Adrenal gland (tissue), 12 donors: ENCODE measurements around the gene CD22. TPM values are rescaled to one million over a fixed set of nuclear protein-coding genes. Genes with fewer than 3 reads are reported as not detected.
"Not testable (repeated sequence)": the region's sequence is repeated elsewhere in the genome, so short reads cannot be mapped to it uniquely, and the experiment has no call there.

Experiments used
- DNase-seq, 7 donors: peaks; one replicate each; pipeline ENCODE4 v3.0.0-alpha.2; 2019 to 2020
- H3K27ac ChIP-seq, 5 donors: fragments of 200-600 bp; sonication (generic) in 4 of 5; 1 replicate in 3 of 5; 2 replicates in 2 of 5; pipeline versions ENCODE4 v1.5.1 to v1.8.0; 2016 to 2020; ENCODE audit warnings: mild to moderate bottlenecking in 1 of 5
- H3K27me3 ChIP-seq: fragments of 200-600 bp; 2 replicates; pipeline ENCODE4 v1.8.0; 2021
- H3K36me3 ChIP-seq, 2 donors: fragments of 200-600 bp; replicated peaks in 1 of 2; 1 replicate in 1 of 2; 2 replicates in 1 of 2; pipeline versions ENCODE4 v1.5.1 to v1.8.0; 2018 to 2022
- H3K4me1 ChIP-seq, 2 donors: fragments of 200-600 bp; replicated peaks in 1 of 2; 1 replicate in 1 of 2; 2 replicates in 1 of 2; pipeline versions ENCODE4 v1.5.1 to v1.8.0; 2018 to 2021
- H3K4me3 ChIP-seq, 4 donors: fragments of 200-600 bp; sonication (generic) in 3 of 4; one replicate each; pipeline ENCODE4 v1.5.1; 2016 to 2018
- H3K9me3 ChIP-seq, 3 donors: fragments of 200-600 bp; sonication (generic) in 1 of 3; replicated peaks in 1 of 3; 1 replicate in 2 of 3; 2 replicates in 1 of 3; pipeline versions ENCODE4 v1.5.1 to v1.8.0; 2016 to 2021
- POLR2A ChIP-seq, 2 donors: fragments of 450-650 bp; IDR thresholded peaks; one replicate each; pipeline ENCODE4 v1.6.1; 2017; ENCODE audit warnings: antibody characterized with exemption in 2 of 2, mild to moderate bottlenecking in 2 of 2, moderate library complexity in 1 of 2
- WGBS, 4 donors: extraction: QIAGEN DNeasy Blood & Tissue Kit in 2 of 4; methylation state at CpG; one replicate each; pipeline versions ENCODE4 v1.1.5 to v1.1.7; 2013 to 2017; 5-methylcytosine and 5-hydroxymethylcytosine counted together
- intact Hi-C, 2 donors: fragments of 100-400 bp; cut with DNase I; formaldehyde crosslinking; loops; one replicate each; pipeline versions ENCODE4 v1.14.1 to v1.15.0; 2022 to 2023
- polyA plus RNA-seq, 3 donors: library from polyadenylated mRNA; stranded (reverse); fragments of 200-250 nt in 2 of 3; fragments of 350-450 nt in 1 of 3; fragmentation: Illumina TruSeq in 1 of 3; extraction: RNeasy Lipid Tissue Mini Kit (QIAGEN cat#74804) in 1 of 3; gene quantifications; one replicate each; pipeline ENCODE4 v1.2.3, GENCODE V29; 2013 to 2014
- total RNA-seq, 9 donors: library from RNA; depleted of rRNA in 4 of 9; stranded (reverse); fragments of >200 nt in 4 of 9; fragments of 120-200 nt in 1 of 9; fragmentation: NEBNext Ultra II Directional in 1 of 9; extraction: Animal tissue kit (Norgen Biotek cat#: 25700) in 1 of 9; gene quantifications; one replicate each; pipeline versions ENCODE4 v1.1.0 to v1.2.4, GENCODE V29; 2013 to 2023
- TF ChIP-seq, protein P1 (sequence below), 6 experiments: fragments of 450-650 bp in 4 of 6; fragments of 200-600 bp in 2 of 6; sonication (generic) in 1 of 6; IDR thresholded peaks; 1 replicate in 5 of 6; 2 replicates in 1 of 6; pipeline versions ENCODE4 v1.5.1 to v1.8.0; 2016 to 2021; ENCODE audit warnings: antibody characterized with exemption in 6 of 6, mild to moderate bottlenecking in 2 of 6, moderate library complexity in 1 of 6
- donor health status: healthy with polysubstance abuse.
- donor health status: Bipolar disorder and iron deficiency.
- donor health status: DM: yes; HTN: yes; CAD: no.
- donor health status: DM: no; HTN: no; CAD: no.
- donor health status: DM: no; HTN: no; CAD: no.
- donor health status: DM: yes; HTN: yes; CAD: no.

The CD22 gene
- total and polyA plus RNA-seq, 12 donors = 1.8 to 16.1 (median 6.2) TPM

DNA sequence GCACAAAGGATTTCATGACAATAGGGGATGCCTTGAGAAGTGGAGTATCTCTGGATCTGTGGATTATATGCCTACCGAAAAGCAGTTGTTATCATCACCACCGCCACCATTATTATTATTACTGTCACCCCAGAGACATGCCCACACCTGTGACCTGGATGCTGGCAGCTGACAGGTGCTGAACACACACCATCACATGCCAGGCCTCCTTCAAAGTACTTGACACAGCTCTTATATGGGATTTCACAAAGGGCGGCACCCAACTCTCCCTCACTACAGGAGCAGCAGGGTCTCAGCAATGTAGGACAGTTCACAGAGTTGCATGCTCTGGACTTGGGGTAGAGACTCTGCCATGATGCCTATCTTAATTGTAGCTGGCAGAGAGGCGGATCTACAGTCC lies 36.3 kb downstream of the CD22 start:
- Histone ChIP-seq H3K9me3 (no peaks in the 10 kb centered on the region), H3K27ac (no peak overlapping the region), H3K4me3 (no peak overlapping the region), H3K36me3 (no peaks in the 10 kb centered on the region), H3K27me3 (no peaks in the 10 kb centered on the region), H3K4me1 (no peaks in the 10 kb centered on the region)
- intact Hi-C loops = no loop called here
- 88 to 89% (median 88%) methylated on average over 4 of the region's 4 CpGs; no CpG with 5 or more reads in 1 of the 4 donors for WGBS, 4 donors
- DNase-seq = peak in 1 of 7 donors; percentile 21
- no peak for TF ChIP-seq POLR2A (IDR thresholded peaks at IDR 0.05)

DNA sequence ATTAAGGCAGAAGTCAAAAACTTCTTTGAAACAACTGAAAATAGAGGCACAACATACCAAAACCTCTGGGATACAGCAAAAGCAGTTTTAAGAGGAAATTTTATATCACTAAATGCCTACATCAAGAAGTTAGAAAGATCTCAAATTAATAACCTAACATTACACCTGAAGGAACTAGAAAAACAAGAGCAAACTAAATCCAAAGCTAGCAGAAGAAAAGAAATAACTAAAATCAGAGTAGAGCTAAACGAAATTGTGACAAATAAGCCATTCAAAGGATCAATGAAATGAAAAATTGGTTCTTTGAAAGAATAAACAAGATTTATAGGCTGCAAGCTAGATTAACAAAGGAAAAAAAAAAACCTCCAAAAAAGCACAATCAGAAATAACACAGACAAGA lies 39.4 kb downstream of the CD22 start:
- no peak for DNase-seq
- no peak overlapping the region for H3K4me3 ChIP-seq
- H3K4me1 ChIP-seq = no peaks in the 10 kb centered on the region
- no peak for TF ChIP-seq POLR2A (IDR thresholded peaks at IDR 0.05)
- TF ChIP-seq, protein P1, sequence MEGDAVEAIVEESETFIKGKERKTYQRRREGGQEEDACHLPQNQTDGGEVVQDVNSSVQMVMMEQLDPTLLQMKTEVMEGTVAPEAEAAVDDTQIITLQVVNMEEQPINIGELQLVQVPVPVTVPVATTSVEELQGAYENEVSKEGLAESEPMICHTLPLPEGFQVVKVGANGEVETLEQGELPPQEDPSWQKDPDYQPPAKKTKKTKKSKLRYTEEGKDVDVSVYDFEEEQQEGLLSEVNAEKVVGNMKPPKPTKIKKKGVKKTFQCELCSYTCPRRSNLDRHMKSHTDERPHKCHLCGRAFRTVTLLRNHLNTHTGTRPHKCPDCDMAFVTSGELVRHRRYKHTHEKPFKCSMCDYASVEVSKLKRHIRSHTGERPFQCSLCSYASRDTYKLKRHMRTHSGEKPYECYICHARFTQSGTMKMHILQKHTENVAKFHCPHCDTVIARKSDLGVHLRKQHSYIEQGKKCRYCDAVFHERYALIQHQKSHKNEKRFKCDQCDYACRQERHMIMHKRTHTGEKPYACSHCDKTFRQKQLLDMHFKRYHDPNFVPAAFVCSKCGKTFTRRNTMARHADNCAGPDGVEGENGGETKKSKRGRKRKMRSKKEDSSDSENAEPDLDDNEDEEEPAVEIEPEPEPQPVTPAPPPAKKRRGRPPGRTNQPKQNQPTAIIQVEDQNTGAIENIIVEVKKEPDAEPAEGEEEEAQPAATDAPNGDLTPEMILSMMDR (IDR thresholded peaks at IDR 0.05) = no peak
- no peaks in the 10 kb centered on the region for H3K36me3 ChIP-seq
- no peaks in the 10 kb centered on the region for H3K27me3 ChIP-seq
- no peak overlapping the region for H3K27ac ChIP-seq
- H3K9me3 ChIP-seq = no peaks in the 10 kb centered on the region
- intact Hi-C loops = no loop called here
- WGBS, 4 donors = 43 to 76% (median 59%) methylated on average over 1 of the region's 1 CpG; no CpG with 5 or more reads in 1 of the 4 donors

DNA sequence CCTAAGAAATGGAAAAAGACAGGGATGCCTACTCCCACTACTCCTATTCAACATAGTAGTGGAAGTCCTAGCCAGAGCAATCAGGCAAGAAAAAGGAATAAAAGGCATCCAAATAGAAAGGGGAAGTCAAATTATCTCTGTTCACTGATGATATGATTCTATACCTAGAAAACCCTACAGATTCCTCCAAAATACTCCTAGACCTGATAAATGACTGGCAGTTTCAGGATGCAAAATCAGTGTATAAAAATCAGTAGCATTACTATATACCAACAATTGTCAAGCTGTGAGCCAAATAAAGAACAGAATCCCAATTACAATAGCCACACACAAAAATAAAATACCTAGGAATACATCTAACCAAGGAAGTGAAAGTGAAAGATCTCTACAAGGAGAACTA lies 40.5 kb downstream of the CD22 start:
- intact Hi-C loops = no loop called here
- Histone ChIP-seq H3K27me3 (no peaks in the 10 kb centered on the region), H3K27ac (no peak overlapping the region)

DNA sequence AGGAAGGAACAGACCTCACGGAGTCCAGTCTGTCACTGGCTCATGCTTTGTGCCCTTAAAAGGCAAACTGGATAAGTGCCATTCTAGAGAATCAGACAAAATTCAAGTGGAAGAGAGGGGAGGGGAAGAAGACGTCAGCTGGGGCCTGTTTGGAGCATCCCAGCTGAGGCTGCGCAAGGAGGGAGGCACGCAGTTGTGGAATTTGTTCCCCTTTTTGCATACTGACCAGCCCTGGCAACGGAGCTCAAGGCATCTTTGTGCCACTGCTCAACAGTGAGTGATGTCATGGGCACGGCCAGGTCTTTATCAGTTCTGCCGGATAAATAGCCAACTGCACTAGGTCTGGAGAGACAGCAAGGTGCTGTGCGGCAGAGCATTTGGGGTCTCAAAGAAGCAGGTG lies 41.7 kb downstream of the CD22 start, which contains the start of gene GPR42:
GPR42 (plus strand) TSS at position 347 of the 400 bp plus-strand sequence. CDS start 292 bp downstream, outside the sequence.
- Histone ChIP-seq H3K4me3 (no peak within 1 kb of the TSS), H3K4me1 (peaks cover 0 to 6% of the 10 kb centered on the region in 2 donors), H3K27me3 (no peaks in the 10 kb centered on the region), H3K27ac (no peak within 1 kb of the TSS), H3K36me3 (no peaks in the 10 kb centered on the region), H3K9me3 (no peaks in the 10 kb centered on the region)
- TF ChIP-seq, protein P1 (IDR thresholded peaks at IDR 0.05) = no peak
- TF ChIP-seq POLR2A (IDR thresholded peaks at IDR 0.05) = no peak
- DNase-seq = no peak
- WGBS, 4 donors = 84 to 90% (median 85%) methylated on average over 5 to 7 of the region's 8 CpGs; no CpG with 5 or more reads in 1 of the 4 donors
- intact Hi-C loops = no loop called here

More for the DNA sequence above, 40.5 kb downstream of the CD22 start:
- TF ChIP-seq POLR2A (IDR thresholded peaks at IDR 0.05) = no peak
- TF ChIP-seq, protein P1 (IDR thresholded peaks at IDR 0.05) = no peak
- Histone ChIP-seq H3K4me3 (no peak overlapping the region), H3K36me3 (no peaks in the 10 kb centered on the region), H3K9me3 (no peaks in the 10 kb centered on the region), H3K4me1 (no peaks in the 10 kb centered on the region)
- no peak for DNase-seq

DNA sequence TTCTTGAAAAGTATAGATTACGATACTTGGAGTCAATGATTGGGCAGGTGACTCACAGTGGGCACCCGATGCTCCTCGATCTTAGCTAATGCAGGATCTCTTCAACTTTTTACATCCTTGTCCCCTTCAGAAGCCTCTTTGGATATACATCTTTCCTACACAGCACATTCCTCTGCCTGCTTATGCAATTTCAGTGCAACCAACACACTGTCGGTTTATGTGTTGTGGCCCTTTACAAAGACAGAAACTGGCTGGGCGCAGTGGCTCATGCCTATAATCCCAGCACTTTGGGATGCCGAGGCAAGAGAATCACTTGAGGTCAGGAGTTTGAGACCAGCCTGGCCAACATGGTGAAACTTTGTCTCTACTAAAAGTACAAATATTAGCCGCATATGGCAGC lies 44.5 kb downstream of the CD22 start:
- Histone ChIP-seq H3K27me3 (no peaks in the 10 kb centered on the region), H3K9me3 (no peaks in the 10 kb centered on the region), H3K4me1 (peaks cover 0 to 6% of the 10 kb centered on the region in 2 donors), H3K4me3 (no peak overlapping the region), H3K27ac (no peak overlapping the region), H3K36me3 (no peaks in the 10 kb centered on the region)
- DNase-seq = no peak
- 83 to 96% (median 88%) methylated on average over 7 of the region's 7 CpGs for WGBS, 4 donors
- intact Hi-C loops = no loop called here
- TF ChIP-seq, protein P1 (IDR thresholded peaks at IDR 0.05) = no peak
- TF ChIP-seq POLR2A (IDR thresholded peaks at IDR 0.05) = no peak

DNA sequence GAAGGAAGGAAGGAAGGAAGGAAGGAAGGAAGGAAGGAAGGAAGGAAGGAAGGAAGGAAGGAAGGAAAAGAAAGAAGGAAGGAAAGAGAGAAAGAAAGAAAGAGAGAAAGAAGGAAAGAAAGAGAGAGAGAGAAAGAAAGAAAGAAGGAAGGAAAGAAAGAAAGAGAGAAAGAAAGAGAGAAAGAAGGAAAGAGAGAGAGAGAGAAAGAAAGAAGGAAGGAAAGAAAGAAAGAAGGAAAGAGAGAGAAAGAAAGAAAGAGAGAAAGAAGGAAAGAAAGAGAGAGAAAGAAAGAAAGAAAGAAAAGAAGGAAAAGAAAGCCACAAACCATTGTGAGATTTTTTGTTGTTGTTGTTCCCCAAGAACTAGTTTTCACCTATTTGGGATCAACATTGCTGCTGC lies 45.0 kb downstream of the CD22 start:
- H3K36me3 ChIP-seq, H3K27ac ChIP-seq, H3K9me3 ChIP-seq, H3K4me3 ChIP-seq, H3K4me1 ChIP-seq, DNase-seq, H3K27me3 ChIP-seq, intact Hi-C loops: not testable (repeated sequence)
